ENCODE results near the gene MEX3D. TPM values are rescaled to one million over a fixed set of nuclear protein-coding genes. Genes with fewer than 3 reads are reported as not detected.

MEX3D gene
- total RNA-seq, 1 donor from 2014 or later = 2.1 TPM

DNA sequence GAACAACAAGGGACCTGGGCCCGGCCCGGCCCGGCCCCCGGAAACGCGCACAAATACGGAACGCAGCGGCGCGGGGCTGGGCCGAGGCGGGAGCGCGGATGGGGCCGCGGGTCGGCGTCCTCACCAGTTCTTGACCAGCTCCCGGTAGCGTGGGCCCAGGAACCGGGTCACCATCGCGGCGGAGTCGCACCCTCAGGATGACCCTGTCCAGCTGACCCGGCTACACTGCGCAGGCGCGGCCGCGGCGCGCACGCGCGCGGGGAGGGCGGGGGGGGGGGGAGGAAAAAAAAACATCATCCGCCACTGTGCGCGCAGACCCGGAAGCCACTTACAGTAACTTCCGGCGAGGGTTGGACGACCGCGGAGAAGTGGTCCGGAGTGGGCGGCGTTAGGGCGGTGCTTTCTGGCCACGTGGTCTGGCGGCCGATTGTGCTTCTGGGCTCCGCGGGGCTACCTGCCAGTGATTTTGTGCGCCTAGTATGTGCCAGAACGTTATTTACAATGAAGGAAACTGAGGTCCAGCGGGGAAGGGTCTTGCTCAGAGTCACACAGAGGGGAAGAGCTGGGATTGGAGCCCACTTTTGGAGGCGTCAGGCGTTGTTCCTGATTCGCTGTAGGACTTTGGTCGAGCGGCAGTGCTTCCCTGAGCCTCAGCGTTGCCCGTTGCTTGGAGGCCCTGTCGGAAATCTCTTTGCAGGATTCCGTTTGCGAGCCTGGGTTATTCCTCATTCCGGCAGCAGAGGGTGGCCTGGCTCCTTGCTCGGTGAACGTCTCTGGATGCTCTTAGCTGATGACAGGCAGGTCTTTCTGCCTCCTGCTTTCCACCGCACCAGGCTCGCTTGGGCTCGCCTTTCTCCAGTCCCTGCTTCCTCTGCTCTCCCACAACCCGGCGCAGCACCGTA, 37.4 kb upstream of the MEX3D start, which contains the start of gene UQCR11:
TSS of gene UQCR11 (minus strand) at position 227 of the 902 bp plus-strand sequence. CDS start at position 174, 53 bp downstream.
- H3K4me1 Mint-ChIP-seq = peaks cover 49% of the 10 kb centered on the region
- ChIA-PET POLR2A (interaction anchor here (0.6 to 7.6 kb wide), 19 partner anchors 10 to 539 kb away, joined by 3 to 88 read pairs (median 4); partner anchors contain the start of genes ARHGAP45, CIRBP, MBD3 and TCF3), CTCF (interaction anchor here (1.5 kb wide), 1 partner anchor 67 kb away, joined by 8 read pairs; no protein-coding TSS in a partner anchor)
- intact Hi-C loops (cut with micrococcal nuclease) = loop anchor here (1.0 kb wide), 6 partner anchors 13 to 330 kb away; partner anchors contain the start of genes ATP8B3, FAM174C, MBD3 and TCF3
- H3K36me3 Mint-ChIP-seq (ENCODE audit: low read depth) = peaks cover 16% of the 10 kb centered on the region
- H3K9me3 Mint-ChIP-seq = no peaks in the 10 kb centered on the region
- H3K4me3 Mint-ChIP-seq = peak within 1 kb of the TSS; percentile 93
- H3K27me3 Mint-ChIP-seq = no peaks in the 10 kb centered on the region
- H3K27ac Mint-ChIP-seq = peak within 1 kb of the TSS; percentile 96
- ATAC-seq (ENCODE audit: low read depth) (peak; percentile 88), DNase-seq (peak; percentile 87)
- TF ChIP-seq, protein P1, sequence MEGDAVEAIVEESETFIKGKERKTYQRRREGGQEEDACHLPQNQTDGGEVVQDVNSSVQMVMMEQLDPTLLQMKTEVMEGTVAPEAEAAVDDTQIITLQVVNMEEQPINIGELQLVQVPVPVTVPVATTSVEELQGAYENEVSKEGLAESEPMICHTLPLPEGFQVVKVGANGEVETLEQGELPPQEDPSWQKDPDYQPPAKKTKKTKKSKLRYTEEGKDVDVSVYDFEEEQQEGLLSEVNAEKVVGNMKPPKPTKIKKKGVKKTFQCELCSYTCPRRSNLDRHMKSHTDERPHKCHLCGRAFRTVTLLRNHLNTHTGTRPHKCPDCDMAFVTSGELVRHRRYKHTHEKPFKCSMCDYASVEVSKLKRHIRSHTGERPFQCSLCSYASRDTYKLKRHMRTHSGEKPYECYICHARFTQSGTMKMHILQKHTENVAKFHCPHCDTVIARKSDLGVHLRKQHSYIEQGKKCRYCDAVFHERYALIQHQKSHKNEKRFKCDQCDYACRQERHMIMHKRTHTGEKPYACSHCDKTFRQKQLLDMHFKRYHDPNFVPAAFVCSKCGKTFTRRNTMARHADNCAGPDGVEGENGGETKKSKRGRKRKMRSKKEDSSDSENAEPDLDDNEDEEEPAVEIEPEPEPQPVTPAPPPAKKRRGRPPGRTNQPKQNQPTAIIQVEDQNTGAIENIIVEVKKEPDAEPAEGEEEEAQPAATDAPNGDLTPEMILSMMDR (IDR thresholded peaks at IDR 0.05) = no peak

DNA sequence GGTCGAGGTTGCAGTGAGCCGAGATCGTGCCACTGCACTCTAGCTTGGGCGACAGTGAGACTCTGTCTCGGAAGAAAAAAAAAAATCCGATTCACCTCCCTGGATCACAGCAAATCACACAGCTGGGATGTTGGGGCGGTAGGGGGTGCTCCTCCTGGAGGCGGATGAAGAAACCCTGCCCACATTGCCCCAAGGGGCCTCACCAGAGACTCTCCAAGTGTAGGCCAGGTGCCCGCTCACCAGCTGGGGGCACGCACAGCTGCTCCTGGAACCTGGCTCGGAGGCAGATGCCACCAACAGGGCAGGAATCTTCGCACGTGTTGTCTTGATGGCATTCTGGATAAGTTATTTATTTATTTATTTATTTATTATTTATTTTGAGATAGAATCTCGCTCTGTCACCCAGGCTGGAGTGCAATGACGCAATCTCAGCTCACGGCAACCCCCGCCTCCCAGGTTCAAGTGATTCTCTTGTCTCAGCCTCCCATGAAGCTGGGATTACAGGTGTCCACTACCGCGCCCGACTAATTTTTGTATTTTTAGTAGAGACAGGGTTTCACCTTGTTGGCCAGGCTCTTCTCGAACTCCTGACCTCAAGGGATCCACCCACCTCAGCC, 34.1 kb upstream of the MEX3D start:
- intact Hi-C loops (cut with micrococcal nuclease) = no loop called here
- ChIA-PET POLR2A (interaction anchor here (0.7 to 7.6 kb wide), 2 partner anchors 10 to 315 kb away, joined by 3 to 88 read pairs; partner anchors contain the start of gene MBD3), CTCF (no interaction called here)
- TF ChIP-seq, protein P1 (IDR thresholded peaks at IDR 0.05) = no peak
- H3K4me3 Mint-ChIP-seq = no peak overlapping the region
- H3K27me3 Mint-ChIP-seq = no peaks in the 10 kb centered on the region
- ATAC-seq (ENCODE audit: low read depth) = no peak
- peaks cover 29% of the 10 kb centered on the region for H3K36me3 Mint-ChIP-seq (ENCODE audit: low read depth)
- H3K4me1 Mint-ChIP-seq = peaks cover 40% of the 10 kb centered on the region
- no peak for DNase-seq
- no peaks in the 10 kb centered on the region for H3K9me3 Mint-ChIP-seq
- no peak overlapping the region for H3K27ac Mint-ChIP-seq

DNA sequence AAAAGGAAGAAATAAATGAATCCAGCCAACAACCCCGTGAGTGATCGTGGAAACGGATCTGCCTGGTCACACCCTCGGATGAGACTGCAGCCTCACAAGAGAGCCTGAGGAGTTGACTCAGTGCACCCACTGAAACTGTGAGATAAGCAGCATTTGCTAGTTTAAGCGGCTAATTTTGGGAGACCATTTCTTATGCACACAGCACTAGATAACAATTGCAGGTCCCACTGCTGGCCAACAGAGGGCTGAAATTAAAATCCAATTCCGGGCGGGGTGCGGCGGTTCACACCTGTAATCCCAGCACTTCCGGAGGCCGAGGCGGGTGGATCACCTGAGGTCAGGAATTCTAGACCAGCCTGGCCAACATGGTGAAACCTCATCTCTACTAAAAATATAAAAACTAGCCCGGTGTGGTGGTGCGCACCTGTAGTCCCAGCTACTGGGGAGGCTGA, 33.5 kb upstream of the MEX3D start:
- H3K27ac Mint-ChIP-seq = no peak overlapping the region
- peaks cover 41% of the 10 kb centered on the region for H3K4me1 Mint-ChIP-seq
- DNase-seq (no peak), ATAC-seq (ENCODE audit: low read depth) (no peak)
- no peaks in the 10 kb centered on the region for H3K9me3 Mint-ChIP-seq
- no peak overlapping the region for H3K4me3 Mint-ChIP-seq
- TF ChIP-seq, protein P1 (IDR thresholded peaks at IDR 0.05) = no peak
- ChIA-PET CTCF (no interaction called here), POLR2A (interaction anchor here (1.2 to 7.6 kb wide), 2 partner anchors 9 to 10 kb away, joined by 5 to 88 read pairs; partner anchors contain the start of gene MBD3)
- intact Hi-C loops (cut with micrococcal nuclease) = no loop called here
- H3K36me3 Mint-ChIP-seq (ENCODE audit: low read depth) = peaks cover 34% of the 10 kb centered on the region
- H3K27me3 Mint-ChIP-seq = no peaks in the 10 kb centered on the region

GRCh38 chr19:1599460-1599846, 31.3 kb upstream of the MEX3D start:
- TF ChIP-seq, protein P1 (IDR thresholded peaks at IDR 0.05) = no peak
- ChIA-PET CTCF (no interaction called here), POLR2A (interaction anchor here (0.6 to 1.4 kb wide), 2 partner anchors 12 to 13 kb away, joined by 5 to 12 read pairs; no protein-coding TSS in a partner anchor)
- H3K27ac Mint-ChIP-seq = no peak overlapping the region
- H3K36me3 Mint-ChIP-seq (ENCODE audit: low read depth) = peaks cover 38% of the 10 kb centered on the region
- DNase-seq (no peak), ATAC-seq (ENCODE audit: low read depth) (no peak)
- no peak overlapping the region for H3K4me3 Mint-ChIP-seq
- H3K4me1 Mint-ChIP-seq = peaks cover 26% of the 10 kb centered on the region
- intact Hi-C loops (cut with micrococcal nuclease) = no loop called here
- H3K9me3 Mint-ChIP-seq = no peaks in the 10 kb centered on the region
- H3K27me3 Mint-ChIP-seq = no peaks in the 10 kb centered on the region
